Measurements from ENCODE around the gene MICA. TPM values are rescaled to one million over a fixed set of nuclear protein-coding genes. Genes with fewer than 3 reads are reported as not detected.
"Not testable (repeated sequence)": the region's sequence is repeated elsewhere in the genome, so short reads cannot be mapped to it uniquely, and the experiment has no call there.

Gene MICA
- total and polyA plus RNA-seq, 7 donors: 2.7 to 5.7 (median 5.0) TPM

DNA sequence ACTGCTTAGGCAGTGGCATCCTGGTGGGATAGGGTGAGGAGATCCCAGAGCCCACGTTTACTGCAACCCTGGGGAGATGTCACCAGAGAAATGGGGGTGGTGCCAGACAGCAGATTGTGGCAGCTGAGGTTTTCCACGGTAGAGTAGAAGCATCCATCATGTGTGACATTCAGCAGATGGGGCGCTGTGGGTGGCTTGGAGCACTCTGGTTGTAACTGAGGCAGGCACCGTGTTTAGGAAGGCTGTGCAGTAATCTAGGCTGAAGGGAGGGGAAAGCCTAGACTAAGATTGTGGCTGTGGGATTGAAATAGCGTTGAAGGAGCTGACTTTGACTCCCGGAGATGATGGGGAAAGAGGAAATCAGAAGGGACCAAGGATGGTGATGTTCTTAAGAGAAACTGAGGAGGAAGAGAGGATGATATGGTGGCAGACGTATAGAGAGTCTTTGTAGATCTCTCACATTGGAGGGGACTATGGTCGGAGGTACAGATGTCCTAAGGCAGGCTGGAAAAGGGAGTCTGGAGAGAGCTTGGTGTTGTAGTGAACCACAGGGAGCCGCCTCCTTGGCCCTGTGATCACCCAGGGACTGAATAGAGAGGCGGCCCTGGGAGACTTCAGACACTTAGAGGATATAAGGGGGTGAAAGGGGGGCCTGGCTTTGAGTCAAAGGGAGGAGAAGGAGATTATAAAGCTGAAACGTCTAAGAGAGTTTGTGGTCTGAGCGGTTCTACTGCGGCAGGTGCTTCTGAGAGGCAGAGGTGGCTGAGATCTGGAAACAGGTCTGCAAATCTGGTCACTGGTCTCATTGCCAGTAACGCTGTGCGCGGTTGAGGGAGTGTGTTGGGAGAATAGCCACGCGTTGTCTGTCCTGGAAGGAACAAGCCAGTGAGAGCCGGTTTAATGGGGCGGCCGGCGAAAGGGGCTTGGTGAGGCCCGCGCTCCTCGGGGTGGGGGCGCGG lies 792 bp upstream of the MICA start:
- Histone ChIP-seq H3K4me3 (peak overlapping the region; percentile 75), H3K9me3 (no peaks in the 10 kb centered on the region), H3K36me3 (ENCODE audit: insufficient read depth in 1 of 2, low read depth in 1 of 2) (no peaks in the 10 kb centered on the region), H3K27ac (peak overlapping the region; percentile 85), H3K4me1 (peaks cover 23% of the 10 kb centered on the region), H3K27me3 (ENCODE audit: insufficient read depth in 3 of 3, low read length in 2 of 3) (no peaks in the 10 kb centered on the region)
- WGBS, 3 donors: 11 to 17% (median 12%) methylated on average over 27 of the region's 27 CpGs
- DNase-seq: no peak
- TF ChIP-seq, protein P1, sequence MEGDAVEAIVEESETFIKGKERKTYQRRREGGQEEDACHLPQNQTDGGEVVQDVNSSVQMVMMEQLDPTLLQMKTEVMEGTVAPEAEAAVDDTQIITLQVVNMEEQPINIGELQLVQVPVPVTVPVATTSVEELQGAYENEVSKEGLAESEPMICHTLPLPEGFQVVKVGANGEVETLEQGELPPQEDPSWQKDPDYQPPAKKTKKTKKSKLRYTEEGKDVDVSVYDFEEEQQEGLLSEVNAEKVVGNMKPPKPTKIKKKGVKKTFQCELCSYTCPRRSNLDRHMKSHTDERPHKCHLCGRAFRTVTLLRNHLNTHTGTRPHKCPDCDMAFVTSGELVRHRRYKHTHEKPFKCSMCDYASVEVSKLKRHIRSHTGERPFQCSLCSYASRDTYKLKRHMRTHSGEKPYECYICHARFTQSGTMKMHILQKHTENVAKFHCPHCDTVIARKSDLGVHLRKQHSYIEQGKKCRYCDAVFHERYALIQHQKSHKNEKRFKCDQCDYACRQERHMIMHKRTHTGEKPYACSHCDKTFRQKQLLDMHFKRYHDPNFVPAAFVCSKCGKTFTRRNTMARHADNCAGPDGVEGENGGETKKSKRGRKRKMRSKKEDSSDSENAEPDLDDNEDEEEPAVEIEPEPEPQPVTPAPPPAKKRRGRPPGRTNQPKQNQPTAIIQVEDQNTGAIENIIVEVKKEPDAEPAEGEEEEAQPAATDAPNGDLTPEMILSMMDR (IDR thresholded peaks at IDR 0.05): no peak
- ATAC-seq: no peak
- intact Hi-C loops (cut with DNase I): no loop called here

DNA sequence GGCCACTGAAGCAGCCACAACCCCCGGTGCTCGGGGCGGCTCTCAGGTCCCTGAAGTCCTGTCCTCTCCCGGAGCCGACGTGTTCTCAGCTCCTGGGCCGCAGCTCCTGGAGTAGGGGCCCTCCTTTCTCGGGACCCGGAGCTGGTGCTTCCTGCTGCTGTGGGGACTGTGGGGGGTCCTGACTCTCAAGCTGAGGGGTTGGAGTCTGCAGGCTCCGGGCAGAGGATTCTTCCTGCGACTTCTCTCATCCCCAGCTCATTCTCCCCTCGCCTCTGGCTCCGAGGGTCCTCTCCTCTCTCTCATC lies 618 bp downstream of the MICA start:
- not testable (repeated sequence) for ATAC-seq; H3K36me3 ChIP-seq (ENCODE audit: insufficient read depth in 1 of 2, low read depth in 1 of 2)

DNA sequence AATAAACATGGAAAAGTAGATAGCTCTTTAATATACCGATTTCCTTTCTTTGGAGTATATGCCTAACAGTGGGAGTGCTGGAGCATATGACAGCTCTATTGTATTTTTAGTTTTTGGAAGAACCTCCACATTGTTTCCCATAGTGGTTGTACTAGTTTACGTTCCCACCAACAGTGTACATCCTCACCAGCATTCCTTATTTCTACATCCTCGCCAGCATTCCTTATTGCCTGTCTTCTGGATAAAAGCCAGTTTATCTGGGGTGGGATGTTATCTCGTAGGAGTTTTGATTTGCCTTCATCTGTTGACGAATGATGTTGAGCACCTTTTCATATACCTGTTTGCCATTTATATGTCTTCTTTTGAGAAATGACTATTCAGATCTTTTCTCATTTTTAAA lies 2.6 kb downstream of the MICA start:
- TF ChIP-seq, protein P1 (IDR thresholded peaks at IDR 0.05): no peak
- Histone ChIP-seq H3K36me3 (ENCODE audit: insufficient read depth in 1 of 2, low read depth in 1 of 2) (peaks cover 0 to under 1% of the 10 kb centered on the region in 2 donors), H3K4me3 (no peak overlapping the region), H3K27ac (no peak overlapping the region), H3K27me3 (ENCODE audit: insufficient read depth in 3 of 3, low read length in 2 of 3) (no peaks in the 10 kb centered on the region), H3K9me3 (no peaks in the 10 kb centered on the region), H3K4me1 (peaks cover 28% of the 10 kb centered on the region)
- ATAC-seq (no peak), DNase-seq (no peak)
- 72 to 80% (median 79%) methylated on average over 5 of the region's 5 CpGs for WGBS, 3 donors
- intact Hi-C loops (cut with DNase I): no loop called here

More for the DNA sequence above, 618 bp downstream of the MICA start:
- H3K4me3 ChIP-seq: peak overlapping the region; percentile 75
- H3K27me3 ChIP-seq (ENCODE audit: insufficient read depth in 3 of 3, low read length in 2 of 3); intact Hi-C loops (cut with DNase I); DNase-seq; H3K9me3 ChIP-seq: not testable (repeated sequence)
- peaks cover 28% of the 10 kb centered on the region for H3K4me1 ChIP-seq
- WGBS, 3 donors: 5 to 16% (median 10%) methylated on average over 12 to 13 of the region's 13 CpGs
- H3K27ac ChIP-seq: peak overlapping the region; percentile 85

DNA sequence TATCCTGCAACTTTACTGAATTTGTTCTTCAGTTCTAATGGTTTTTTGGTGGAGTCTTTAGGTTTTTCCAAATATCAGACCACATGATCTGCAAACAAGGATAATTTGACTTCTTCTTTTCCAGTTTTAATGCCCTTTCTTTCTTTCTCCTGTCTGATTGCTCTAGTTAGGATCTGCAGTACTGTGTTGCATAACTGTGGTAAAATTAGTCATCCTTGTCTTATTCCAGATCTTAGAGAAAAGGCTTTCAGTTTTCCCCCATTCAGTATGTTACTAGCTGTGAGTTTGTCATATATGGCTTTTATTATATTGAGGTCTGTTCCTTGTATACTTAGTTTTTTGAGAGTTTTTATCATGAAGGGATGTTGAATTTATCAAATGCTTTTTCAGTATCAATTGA lies 4.3 kb downstream of the MICA start:
- TF ChIP-seq, protein P1 (IDR thresholded peaks at IDR 0.05): no peak
- Histone ChIP-seq H3K27ac (no peak overlapping the region), H3K27me3 (ENCODE audit: insufficient read depth in 3 of 3, low read length in 2 of 3) (no peaks in the 10 kb centered on the region), H3K9me3 (no peaks in the 10 kb centered on the region), H3K4me3 (no peak overlapping the region), H3K36me3 (ENCODE audit: insufficient read depth in 1 of 2, low read depth in 1 of 2) (peaks cover 0 to 15% of the 10 kb centered on the region in 2 donors), H3K4me1 (peaks cover 13% of the 10 kb centered on the region)
- ATAC-seq: no peak
- intact Hi-C loops (cut with DNase I): no loop called here
- no peak for DNase-seq

DNA sequence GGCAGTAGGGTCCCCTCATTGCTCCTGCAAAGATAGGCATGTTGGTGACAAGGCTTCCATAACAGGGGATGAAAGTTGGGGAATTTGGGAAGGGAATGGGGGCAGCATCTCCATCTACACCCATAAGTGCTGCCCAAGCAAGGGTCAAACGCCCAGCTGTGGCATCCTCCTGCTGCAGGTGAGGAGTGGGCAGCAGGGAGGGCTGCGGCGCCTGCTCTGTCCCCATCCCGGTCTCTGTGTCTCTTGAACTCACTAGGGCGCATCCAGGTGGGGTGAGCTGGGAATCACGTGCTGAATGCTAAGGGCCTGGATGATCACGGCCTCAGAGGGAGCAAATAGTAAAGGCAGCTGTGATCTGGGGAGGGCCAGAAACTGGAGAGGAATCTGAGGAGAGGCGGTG lies 9.1 kb downstream of the MICA start:
- H3K27ac ChIP-seq: no peak overlapping the region
- ATAC-seq (no peak), DNase-seq (no peak)
- intact Hi-C loops (cut with DNase I): no loop called here
- no peak overlapping the region for H3K4me3 ChIP-seq
- H3K4me1 ChIP-seq: peaks cover 6% of the 10 kb centered on the region
- H3K36me3 ChIP-seq (ENCODE audit: insufficient read depth in 1 of 2, low read depth in 1 of 2): peaks cover 0 to 39% of the 10 kb centered on the region in 2 donors
- WGBS, 3 donors: 81 to 88% (median 87%) methylated on average over 8 of the region's 8 CpGs
- no peaks in the 10 kb centered on the region for H3K9me3 ChIP-seq
- TF ChIP-seq, protein P1 (IDR thresholded peaks at IDR 0.05): no peak
- H3K27me3 ChIP-seq (ENCODE audit: insufficient read depth in 3 of 3, low read length in 2 of 3): no peaks in the 10 kb centered on the region

DNA sequence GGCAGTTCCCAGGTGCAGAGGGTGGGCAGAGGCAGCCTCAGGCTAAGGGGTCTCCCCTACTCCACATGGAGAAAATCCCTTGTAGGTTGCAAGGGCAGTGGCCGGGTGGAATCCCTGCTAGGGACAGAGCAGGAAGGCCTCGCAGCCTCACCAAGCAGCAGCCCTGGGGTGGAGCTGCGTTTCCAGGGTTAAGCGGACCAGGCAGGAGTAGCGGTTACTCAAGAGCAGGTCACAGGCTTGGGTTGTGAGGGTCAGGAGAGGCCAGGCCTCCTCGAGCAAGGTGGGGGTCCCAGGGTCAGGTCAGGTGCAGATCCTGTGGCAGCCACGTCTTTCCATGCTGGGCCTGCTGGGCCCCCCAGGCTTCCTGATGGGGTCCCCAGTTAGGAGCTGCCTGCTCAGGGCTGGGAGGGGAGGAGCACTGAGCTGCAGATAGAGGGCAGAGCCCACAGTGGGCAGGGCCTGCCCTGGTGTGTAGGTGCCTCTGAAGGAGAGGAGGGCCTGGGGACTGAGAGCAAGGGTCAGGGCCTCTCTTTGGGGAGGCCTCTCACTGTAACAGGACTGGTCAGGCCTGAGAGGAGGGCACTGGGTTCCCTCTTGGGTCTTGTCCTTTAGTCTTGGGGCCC lies 10.9 kb downstream of the MICA start:
- H3K9me3 ChIP-seq; H3K27me3 ChIP-seq (ENCODE audit: insufficient read depth in 3 of 3, low read length in 2 of 3); H3K4me3 ChIP-seq; H3K27ac ChIP-seq; intact Hi-C loops (cut with DNase I); H3K4me1 ChIP-seq; DNase-seq; ATAC-seq: not testable (repeated sequence)
- peaks cover 0 to 39% of the 10 kb centered on the region in 2 donors for H3K36me3 ChIP-seq (ENCODE audit: insufficient read depth in 1 of 2, low read depth in 1 of 2)
- 89 to 93% (median 90%) methylated on average over 6 to 7 of the region's 7 CpGs for WGBS, 3 donors

Measured in psoas muscle (tissue), 8 donors.